Prostate gland (tissue), 2 donors: ENCODE results near the gene DNAL4. TPM values are rescaled to one million over a fixed set of nuclear protein-coding genes. Genes with fewer than 3 reads are reported as not detected.

Experiments
- DNase-seq: peaks from one replicate; pipeline ENCODE4 v3.0.0-alpha.2; 2019; ENCODE audit warnings: low spot score
- H3K27ac ChIP-seq, 2 donors: fragments of 200-600 bp; sonication (generic); 2 replicates each; pipeline ENCODE4 v1.5.1; 2017 to 2019
- H3K27me3 ChIP-seq: fragments of 200-600 bp; sonication (generic); replicated peaks from 2 replicates; pipeline ENCODE4 v1.5.1; 2019; ENCODE audit not compliant: insufficient read depth
- H3K36me3 ChIP-seq, 2 donors: fragments of 200-600 bp; sonication (generic); 1 replicate in 1 of 2; 2 replicates in 1 of 2; pipeline versions ENCODE4 v1.5.1 to v1.8.1; 2017 to 2019
- H3K4me1 ChIP-seq: fragments of 200-600 bp; sonication (generic); replicated peaks from 2 replicates; pipeline ENCODE4 v1.5.1; 2019
- H3K4me3 ChIP-seq, 2 donors: fragments of 200-600 bp; sonication (generic); 2 replicates each; pipeline ENCODE4 v1.5.1; 2017 to 2019
- H3K9me3 ChIP-seq: fragments of 200-600 bp; sonication (generic); 2 replicates; pipeline ENCODE4 v1.5.1; 2017
- POLR2A ChIP-seq: fragments of 450-650 bp; IDR thresholded peaks from one replicate; pipeline ENCODE4 v1.6.1; 2016; ENCODE audit warnings: antibody characterized with exemption, mild to moderate bottlenecking
- POLR2AphosphoS5 ChIP-seq: sonication (generic); formaldehyde crosslinking; IDR thresholded peaks from one replicate; pipeline ENCODE4 v1.6.1; 2017; ENCODE audit warnings: antibody characterized with exemption
- WGBS: methylation state at CpG from one replicate; pipeline ENCODE4 v1.1.5; 2018; 5-methylcytosine and 5-hydroxymethylcytosine counted together
- intact Hi-C: fragments of 100-400 bp; cut with DNase I; formaldehyde crosslinking; loops from one replicate; pipeline ENCODE4 v1.14.2; 2022
- total RNA-seq, 2 donors: library from RNA; depleted of rRNA; stranded (reverse); fragments of >200 nt; gene quantifications; one replicate each; pipeline ENCODE4 v1.1.0, GENCODE V29; 2016
- TF ChIP-seq, protein P1 (sequence below), 4 experiments: fragments of 200-600 bp in 2 of 4; fragments of 450-650 bp in 2 of 4; sonication (generic) in 2 of 4; IDR thresholded peaks; 1 replicate in 3 of 4; 2 replicates in 1 of 4; pipeline ENCODE4 v1.5.1; 2016 to 2019; ENCODE audit warnings: antibody characterized with exemption in 4 of 4, mild to moderate bottlenecking in 2 of 4, moderate library complexity in 2 of 4

The DNAL4 gene
- total RNA-seq, 2 donors from 2014 or later = 36.9 to 41.8 TPM

DNA sequence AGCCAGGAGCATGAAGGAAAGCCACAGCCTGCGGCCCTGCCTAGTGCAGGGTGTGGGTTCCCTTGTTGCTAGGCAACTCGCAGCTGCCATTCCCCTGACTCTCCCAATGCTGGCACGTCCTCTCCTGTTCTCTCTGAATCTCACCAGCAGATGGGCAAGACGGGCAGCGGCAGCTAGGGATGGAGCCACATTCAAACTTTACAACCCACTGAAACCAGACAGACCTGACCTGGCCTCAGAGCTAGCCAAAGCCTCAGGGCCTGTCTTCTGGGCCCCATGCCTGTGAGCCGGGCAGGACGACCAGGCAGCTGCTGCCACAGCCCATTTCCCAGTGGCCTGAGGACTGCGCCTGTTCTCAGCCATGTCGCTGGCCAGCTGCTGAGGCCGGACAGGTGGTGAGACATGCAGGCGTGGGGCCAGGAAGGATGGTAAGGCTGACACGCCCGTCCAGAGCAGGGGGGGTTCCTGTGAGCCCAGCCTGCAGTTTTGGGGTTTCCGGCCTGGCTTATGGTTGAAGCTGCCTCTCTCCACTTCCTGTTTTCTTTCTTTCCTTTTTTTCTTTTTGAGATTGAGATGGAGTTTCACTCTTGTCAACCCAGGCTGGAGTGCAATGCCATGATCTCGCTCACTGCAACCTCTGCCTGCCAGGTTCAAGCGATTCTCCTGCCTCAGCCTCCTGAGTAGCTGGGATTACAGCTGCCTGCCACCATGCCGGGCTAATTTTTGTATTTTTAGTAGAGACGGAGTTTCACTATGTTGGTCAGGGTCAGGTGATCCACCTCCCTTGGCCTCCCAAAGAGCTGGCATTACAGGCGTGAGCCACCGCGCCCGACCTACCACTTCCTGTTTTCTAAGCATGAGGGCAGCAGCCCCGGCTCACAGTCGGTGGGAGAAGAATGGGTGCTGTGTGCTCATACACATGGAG is 42.3 kb downstream of the DNAL4 start:
- WGBS = 52% methylated on average over 23 of the region's 24 CpGs
- Histone ChIP-seq H3K27ac (peak overlapping the region; percentile 97 to 99), H3K36me3 (peaks cover 18 to 26% of the 10 kb centered on the region in 2 donors), H3K9me3 (no peaks in the 10 kb centered on the region), H3K4me1 (peaks cover 30% of the 10 kb centered on the region), H3K4me3 (no peak overlapping the region), H3K27me3 (no peaks in the 10 kb centered on the region)
- DNase-seq = peak; percentile 89
- intact Hi-C loops = loop anchor here (10.0 kb wide), 1 partner anchor 563 kb away; the partner anchor contains the start of gene RPL3
- TF ChIP-seq, protein P1, sequence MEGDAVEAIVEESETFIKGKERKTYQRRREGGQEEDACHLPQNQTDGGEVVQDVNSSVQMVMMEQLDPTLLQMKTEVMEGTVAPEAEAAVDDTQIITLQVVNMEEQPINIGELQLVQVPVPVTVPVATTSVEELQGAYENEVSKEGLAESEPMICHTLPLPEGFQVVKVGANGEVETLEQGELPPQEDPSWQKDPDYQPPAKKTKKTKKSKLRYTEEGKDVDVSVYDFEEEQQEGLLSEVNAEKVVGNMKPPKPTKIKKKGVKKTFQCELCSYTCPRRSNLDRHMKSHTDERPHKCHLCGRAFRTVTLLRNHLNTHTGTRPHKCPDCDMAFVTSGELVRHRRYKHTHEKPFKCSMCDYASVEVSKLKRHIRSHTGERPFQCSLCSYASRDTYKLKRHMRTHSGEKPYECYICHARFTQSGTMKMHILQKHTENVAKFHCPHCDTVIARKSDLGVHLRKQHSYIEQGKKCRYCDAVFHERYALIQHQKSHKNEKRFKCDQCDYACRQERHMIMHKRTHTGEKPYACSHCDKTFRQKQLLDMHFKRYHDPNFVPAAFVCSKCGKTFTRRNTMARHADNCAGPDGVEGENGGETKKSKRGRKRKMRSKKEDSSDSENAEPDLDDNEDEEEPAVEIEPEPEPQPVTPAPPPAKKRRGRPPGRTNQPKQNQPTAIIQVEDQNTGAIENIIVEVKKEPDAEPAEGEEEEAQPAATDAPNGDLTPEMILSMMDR (IDR thresholded peaks at IDR 0.05) = peak in 3 of 4 experiments; percentile 22 to 72 (median 41)
- TF ChIP-seq POLR2A = peak; percentile 9
- TF ChIP-seq POLR2AphosphoS5 = peak; percentile 84

DNA sequence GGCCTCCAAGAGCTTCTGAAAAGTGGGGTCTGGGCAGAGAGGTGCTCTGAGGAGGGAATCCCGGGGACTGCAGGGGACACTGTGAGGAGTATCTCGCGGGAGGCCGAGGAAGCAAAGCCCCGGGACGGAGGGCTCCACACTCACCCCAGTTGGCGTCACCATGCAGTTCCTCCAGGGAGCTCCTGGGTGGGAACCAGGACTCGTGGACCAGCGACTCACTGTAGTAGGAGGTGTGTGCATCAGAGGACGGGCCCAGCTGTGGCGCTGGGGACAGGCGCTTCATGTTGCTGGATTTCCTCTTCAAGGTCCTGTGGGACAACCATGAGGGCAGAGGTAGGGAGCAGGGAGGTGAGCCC is 42.9 kb downstream of the DNAL4 start:
- Histone ChIP-seq H3K27ac (peak overlapping the region; percentile 97 to 99), H3K36me3 (peaks cover 23 to 32% of the 10 kb centered on the region in 2 donors), H3K4me1 (peaks cover 30% of the 10 kb centered on the region), H3K4me3 (no peak overlapping the region), H3K27me3 (no peaks in the 10 kb centered on the region), H3K9me3 (no peaks in the 10 kb centered on the region)
- TF ChIP-seq POLR2AphosphoS5 = no peak
- intact Hi-C loops = loop anchor here (10.0 kb wide), 1 partner anchor 564 kb away; the partner anchor contains the start of gene RPL3
- no peak for DNase-seq
- 80% methylated on average over 12 of the region's 12 CpGs for WGBS

DNA sequence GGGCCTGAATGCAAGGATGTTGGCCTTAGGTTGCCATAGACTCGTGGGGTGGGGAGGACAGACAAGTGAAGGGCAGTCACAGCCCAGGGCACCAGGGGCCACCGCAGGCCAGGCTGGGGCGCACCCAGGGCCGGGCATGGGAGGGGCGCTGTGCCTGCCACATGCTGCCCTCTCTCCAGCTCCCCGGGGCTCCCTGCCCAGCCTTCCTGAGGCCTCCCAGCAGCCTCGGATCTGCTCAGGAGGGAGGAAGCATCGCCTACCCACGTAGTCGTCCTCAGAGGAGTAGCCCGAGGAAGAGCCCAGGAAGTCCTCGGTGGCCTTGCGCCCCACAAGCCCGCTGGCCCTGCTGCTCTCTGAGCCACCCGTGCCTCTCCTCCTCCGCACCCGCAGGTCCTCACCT is 43.3 kb downstream of the DNAL4 start:
- Histone ChIP-seq H3K36me3 (peaks cover 27 to 37% of the 10 kb centered on the region in 2 donors), H3K4me3 (no peak overlapping the region), H3K27ac (peak overlapping the region; percentile 97 to 99), H3K4me1 (peaks cover 30% of the 10 kb centered on the region), H3K9me3 (no peaks in the 10 kb centered on the region), H3K27me3 (no peaks in the 10 kb centered on the region)
- TF ChIP-seq POLR2AphosphoS5 (no peak), POLR2A (no peak)
- TF ChIP-seq, protein P1 (IDR thresholded peaks at IDR 0.05) = no peak
- WGBS = 87% methylated on average over 15 of the region's 17 CpGs
- no peak for DNase-seq
- intact Hi-C loops = loop anchor here (10.0 kb wide), 1 partner anchor 564 kb away; the partner anchor contains the start of gene RPL3

DNA sequence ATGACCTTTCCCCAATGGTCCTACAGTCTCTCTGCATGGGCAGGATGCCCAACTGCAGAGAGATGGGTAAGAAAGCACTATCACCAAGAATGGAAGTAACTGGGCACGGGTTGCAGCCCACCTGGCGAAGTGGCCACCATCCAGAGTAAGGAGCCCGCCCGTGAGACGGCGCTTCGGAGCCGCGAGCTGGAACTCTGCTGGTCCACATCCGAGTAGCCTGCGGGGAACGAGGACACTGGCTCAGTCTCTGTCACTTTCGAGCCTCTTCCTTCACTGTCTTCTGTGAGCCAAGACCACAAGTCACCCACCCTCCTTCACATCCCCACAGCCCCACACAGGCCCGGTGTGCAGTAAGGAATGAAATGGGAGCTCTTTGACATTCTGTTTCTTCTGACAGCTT is 43.8 kb downstream of the DNAL4 start:
- no peaks in the 10 kb centered on the region for H3K27me3 ChIP-seq
- H3K9me3 ChIP-seq = no peaks in the 10 kb centered on the region
- intact Hi-C loops = loop anchor here (10.0 kb wide), 1 partner anchor 565 kb away; the partner anchor contains the start of gene RPL3
- peaks cover 29 to 42% of the 10 kb centered on the region in 2 donors for H3K36me3 ChIP-seq
- H3K27ac ChIP-seq = peak overlapping the region; percentile 16 to 99
- 90% methylated on average over 14 of the region's 14 CpGs for WGBS
- TF ChIP-seq POLR2A = no peak
- TF ChIP-seq POLR2AphosphoS5 = no peak
- TF ChIP-seq, protein P1 (IDR thresholded peaks at IDR 0.05) = no peak
- DNase-seq = no peak
- H3K4me3 ChIP-seq = no peak overlapping the region
- peaks cover 30% of the 10 kb centered on the region for H3K4me1 ChIP-seq

DNA sequence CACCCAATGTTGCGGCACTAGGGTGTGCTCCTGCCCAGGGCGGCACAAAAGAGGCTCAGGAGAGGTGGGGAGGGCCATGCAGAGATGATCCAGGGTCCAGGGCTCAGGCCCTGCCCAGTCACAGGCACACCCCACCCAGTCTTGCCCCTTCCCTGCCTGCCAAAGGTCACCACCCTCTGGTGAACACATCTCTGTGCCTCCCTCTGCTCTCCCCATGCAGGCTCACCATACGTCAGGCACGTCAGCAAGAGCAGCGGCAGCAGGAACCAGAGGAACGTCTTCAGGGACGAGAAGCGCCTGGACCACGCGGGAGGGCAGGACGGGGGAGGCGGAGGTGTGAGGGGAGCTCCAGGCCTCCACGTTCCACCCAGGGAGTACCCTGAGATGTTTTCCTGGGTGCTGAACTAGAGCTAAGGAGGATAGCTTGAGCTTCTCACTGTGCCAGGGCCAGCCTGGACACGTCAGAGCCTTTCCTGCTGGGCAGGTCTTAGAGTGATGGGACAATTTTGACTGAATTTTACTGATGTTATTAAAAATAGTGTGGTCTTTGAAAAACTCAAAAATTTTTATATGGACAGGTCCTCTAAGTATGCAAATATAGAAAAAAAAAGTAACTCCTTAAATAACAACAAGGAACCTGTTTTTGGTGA is 45.3 kb downstream of the DNAL4 start:
- Histone ChIP-seq H3K27me3 (no peaks in the 10 kb centered on the region), H3K27ac (peak overlapping the region; percentile 43 to 99), H3K36me3 (peaks cover 37 to 53% of the 10 kb centered on the region in 2 donors), H3K4me3 (no peak overlapping the region), H3K9me3 (no peaks in the 10 kb centered on the region), H3K4me1 (peaks cover 27% of the 10 kb centered on the region)
- WGBS = 52% methylated on average over 14 of the region's 14 CpGs
- peak; percentile 43 for DNase-seq
- intact Hi-C loops = no loop called here
- TF ChIP-seq, protein P1 (IDR thresholded peaks at IDR 0.05) = no peak
- TF ChIP-seq POLR2A = no peak
- peak; percentile 19 for TF ChIP-seq POLR2AphosphoS5
